Central memory CD8-positive, alpha-beta T cell (primary cell): ENCODE results near the gene TASOR2.

Source experiments
- ATAC-seq: fragments of 150-1000 bp; cut with Tn5 transposase; replicated peaks from 2 replicates; pipeline ENCODE4 v1.10.0; 2022; ENCODE audit warnings: mild to moderate bottlenecking, moderate FRiP score, moderate number of reproducible peaks; ENCODE audit not compliant: poor library complexity, severe bottlenecking; ENCODE audit errors: extremely low read depth
- DNase-seq, 2 donors: peaks; one replicate each; pipeline ENCODE4 v3.0.0; 2021; ENCODE audit warnings: low spot score in 2 of 2
- H3K27ac Mint-ChIP-seq: one replicate; pipeline ENCODE4 v1.8.0; 2022; ENCODE audit warnings: low read depth, mild to moderate bottlenecking, moderate library complexity, mixed read lengths
- H3K27me3 Mint-ChIP-seq: one replicate; pipeline ENCODE4 v1.8.0; 2022; ENCODE audit warnings: mixed read lengths
- H3K36me3 Mint-ChIP-seq: one replicate; pipeline ENCODE4 v1.8.0; 2022; ENCODE audit warnings: mild to moderate bottlenecking, moderate library complexity, mixed read lengths; ENCODE audit not compliant: insufficient read depth
- H3K4me1 Mint-ChIP-seq: one replicate; pipeline ENCODE4 v1.8.0; 2022; ENCODE audit warnings: mixed read lengths
- H3K4me3 Mint-ChIP-seq: one replicate; pipeline ENCODE4 v1.8.0; 2022; ENCODE audit warnings: mild to moderate bottlenecking, moderate library complexity, mixed read lengths
- H3K9me3 Mint-ChIP-seq: one replicate; pipeline ENCODE4 v1.8.0; 2022; ENCODE audit warnings: mixed read lengths

Gene TASOR2

DNA sequence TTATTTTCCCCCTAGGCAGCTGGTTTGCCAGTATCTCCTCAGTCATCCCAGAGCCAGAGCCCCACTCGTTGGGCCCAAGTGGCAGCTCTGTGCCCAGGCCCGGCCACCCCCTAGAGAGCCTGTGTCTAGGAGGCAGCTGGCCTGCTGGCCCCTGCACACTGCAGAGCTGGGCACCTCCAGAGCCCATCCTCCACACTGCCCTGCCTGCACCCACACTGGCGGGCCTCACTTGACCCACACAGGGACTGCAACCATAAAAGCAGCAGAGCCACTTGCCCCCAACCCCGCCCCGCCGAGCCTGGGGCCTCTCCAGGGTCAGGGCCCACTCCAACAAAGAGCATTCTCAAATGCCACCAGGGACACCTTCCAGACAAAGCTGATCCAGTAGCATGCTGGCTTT lies 23.6 kb upstream of the TASOR2 start:
- H3K9me3 Mint-ChIP-seq, result no peaks in the 10 kb centered on the region
- H3K36me3 Mint-ChIP-seq, result no peaks in the 10 kb centered on the region
- no peak overlapping the region for H3K27ac Mint-ChIP-seq
- no peaks in the 10 kb centered on the region for H3K27me3 Mint-ChIP-seq
- H3K4me1 Mint-ChIP-seq, result peaks cover 8% of the 10 kb centered on the region
- DNase-seq (no peak), ATAC-seq (no peak)
- no peak overlapping the region for H3K4me3 Mint-ChIP-seq

- no peak overlapping the region for H3K4me3 Mint-ChIP-seq
- peaks cover 14% of the 10 kb centered on the region for H3K4me1 Mint-ChIP-seq
- no peaks in the 10 kb centered on the region for H3K36me3 Mint-ChIP-seq
- H3K9me3 Mint-ChIP-seq, result no peaks in the 10 kb centered on the region
- no peak for ATAC-seq
- DNase-seq, result no peak
- H3K27ac Mint-ChIP-seq, result no peak overlapping the region
- no peaks in the 10 kb centered on the region for H3K27me3 Mint-ChIP-seq
Observed at GRCh38 chr10:5662708-5663579, 21.7 kb upstream of the TASOR2 start.

DNA sequence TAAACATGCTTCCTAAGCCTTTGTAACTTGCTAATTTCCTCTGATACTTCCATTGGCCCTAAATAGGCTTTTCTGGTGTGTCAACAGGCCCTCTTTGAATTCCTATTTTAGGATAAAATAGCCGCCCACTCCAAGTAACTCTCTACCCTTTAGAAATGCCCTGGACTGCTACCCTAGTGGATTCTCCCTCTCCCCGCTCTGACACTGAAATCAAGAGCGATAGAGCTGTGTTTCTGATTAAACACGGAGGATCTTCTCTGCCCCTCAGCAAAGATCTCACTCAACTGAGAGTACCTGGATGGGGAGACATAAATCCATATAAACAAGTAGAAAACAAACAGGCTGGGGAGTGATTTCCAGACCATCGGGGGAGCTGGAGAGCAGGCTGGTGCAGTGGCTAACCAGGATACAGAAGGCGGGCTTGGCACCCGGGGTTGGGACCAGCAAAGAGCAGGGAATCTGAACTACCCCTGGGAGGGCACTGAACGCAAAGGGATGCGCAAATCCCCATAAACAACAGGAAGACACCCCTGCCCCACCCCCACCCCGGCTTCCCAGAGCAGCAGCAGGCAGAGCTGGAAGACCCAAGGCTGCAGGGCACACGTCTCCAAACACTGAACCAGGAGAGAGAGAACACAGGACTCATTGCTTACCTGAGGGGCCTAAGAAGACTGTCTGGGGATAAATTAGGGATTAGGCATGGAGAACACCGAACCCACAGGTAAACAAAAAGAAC lies 20.8 kb upstream of the TASOR2 start:
- no peaks in the 10 kb centered on the region for H3K9me3 Mint-ChIP-seq
- DNase-seq (no peak), ATAC-seq (no peak)
- no peaks in the 10 kb centered on the region for H3K27me3 Mint-ChIP-seq
- H3K27ac Mint-ChIP-seq, result no peak overlapping the region
- no peak overlapping the region for H3K4me3 Mint-ChIP-seq
- H3K36me3 Mint-ChIP-seq, result no peaks in the 10 kb centered on the region
- peaks cover 14% of the 10 kb centered on the region for H3K4me1 Mint-ChIP-seq

- Mint-ChIP-seq H3K4me1 (peaks cover 6% of the 10 kb centered on the region), H3K9me3 (no peaks in the 10 kb centered on the region), H3K36me3 (no peaks in the 10 kb centered on the region), H3K27ac (no peak overlapping the region), H3K27me3 (no peaks in the 10 kb centered on the region), H3K4me3 (peak overlapping the region; percentile 88)
- no peak for DNase-seq
- no peak for ATAC-seq
Observed at GRCh38 chr10:5665373-5666007, 19.1 kb upstream of the TASOR2 start.

- no peaks in the 10 kb centered on the region for H3K36me3 Mint-ChIP-seq
- DNase-seq, result no peak
- H3K4me1 Mint-ChIP-seq, result peaks cover 6% of the 10 kb centered on the region
- peak; percentile 70 for ATAC-seq
- H3K27me3 Mint-ChIP-seq, result no peaks in the 10 kb centered on the region
- peak within 1 kb of the TSS; percentile 88 for H3K4me3 Mint-ChIP-seq
- no peaks in the 10 kb centered on the region for H3K9me3 Mint-ChIP-seq
- no peak within 1 kb of the TSS for H3K27ac Mint-ChIP-seq
Observed at GRCh38 chr10:5666008-5666840, 18.4 kb upstream of the TASOR2 start, which contains the start of gene ASB13. Gene ASB13, minus strand, starts transcription at chr10:5666595. Its CDS starts 44 bp downstream, at chr10:5666551.

DNA sequence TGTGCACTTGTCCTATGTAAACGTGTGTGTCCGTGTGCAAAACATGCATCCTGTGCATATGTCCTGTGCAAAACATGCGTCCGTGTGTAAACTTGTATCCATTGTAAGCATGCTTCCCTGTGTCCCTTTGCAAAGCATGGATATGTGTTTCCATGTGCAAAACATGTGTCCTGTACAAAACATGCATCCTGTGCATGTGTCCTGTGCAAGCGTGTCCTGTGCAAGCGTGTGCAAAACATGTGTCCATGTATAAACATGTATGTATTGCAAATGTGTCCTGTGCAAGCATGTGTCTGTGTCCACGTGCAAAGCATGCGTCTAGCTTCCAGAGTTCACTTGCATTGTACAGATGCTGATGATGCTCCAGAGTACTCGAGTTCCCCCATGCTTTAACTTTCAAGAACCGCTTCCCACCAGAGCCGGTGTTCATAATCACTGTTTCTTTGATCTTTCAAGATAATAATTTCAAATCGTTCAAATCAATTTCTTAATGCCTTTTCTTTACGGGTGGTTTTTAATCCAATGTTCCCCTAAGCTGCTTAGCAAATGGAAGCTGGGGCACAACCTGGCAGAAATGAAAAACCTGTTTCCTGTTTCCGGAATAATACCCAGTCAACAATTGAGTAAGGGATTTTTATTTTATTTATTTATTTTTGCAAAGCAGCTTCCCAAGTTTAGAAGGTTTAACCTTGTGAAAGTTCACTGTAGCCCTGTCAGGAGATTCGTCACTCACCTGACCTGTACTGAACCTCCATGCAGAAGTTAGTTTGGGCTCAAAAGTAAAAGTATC lies 17.6 kb upstream of the TASOR2 start:
- ATAC-seq, result no peak

DNA sequence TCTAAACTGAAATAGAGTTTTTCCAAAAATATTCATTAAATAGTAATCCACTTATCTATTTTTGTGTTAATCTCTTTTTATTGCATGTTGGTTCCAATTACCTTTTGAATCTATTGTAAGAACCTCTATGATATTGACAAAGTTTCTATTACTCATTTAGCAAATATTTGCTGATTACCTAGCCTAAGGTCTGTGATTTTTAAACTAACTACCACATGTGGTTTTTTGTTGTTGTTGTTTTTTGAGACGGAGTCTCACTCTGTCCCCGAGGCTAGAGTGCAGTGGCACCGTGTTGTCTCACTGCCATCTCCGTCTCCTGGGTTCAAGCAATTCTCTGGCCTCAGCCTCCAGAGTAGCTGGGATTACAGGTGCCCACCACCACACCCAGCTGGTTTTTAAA lies 16.2 kb upstream of the TASOR2 start:
- Mint-ChIP-seq H3K4me1 (peaks cover 6% of the 10 kb centered on the region), H3K4me3 (no peak overlapping the region), H3K27ac (no peak overlapping the region), H3K36me3 (no peaks in the 10 kb centered on the region), H3K27me3 (peaks cover 13% of the 10 kb centered on the region), H3K9me3 (no peaks in the 10 kb centered on the region)
- ATAC-seq, result no peak
- DNase-seq, result no peak

More for the DNA sequence above, 17.6 kb upstream of the TASOR2 start:
- Mint-ChIP-seq H3K4me3 (peak overlapping the region; percentile 88), H3K27ac (no peak overlapping the region), H3K4me1 (peaks cover 6% of the 10 kb centered on the region), H3K27me3 (no peaks in the 10 kb centered on the region), H3K9me3 (no peaks in the 10 kb centered on the region), H3K36me3 (no peaks in the 10 kb centered on the region)
- no peak for DNase-seq

DNA sequence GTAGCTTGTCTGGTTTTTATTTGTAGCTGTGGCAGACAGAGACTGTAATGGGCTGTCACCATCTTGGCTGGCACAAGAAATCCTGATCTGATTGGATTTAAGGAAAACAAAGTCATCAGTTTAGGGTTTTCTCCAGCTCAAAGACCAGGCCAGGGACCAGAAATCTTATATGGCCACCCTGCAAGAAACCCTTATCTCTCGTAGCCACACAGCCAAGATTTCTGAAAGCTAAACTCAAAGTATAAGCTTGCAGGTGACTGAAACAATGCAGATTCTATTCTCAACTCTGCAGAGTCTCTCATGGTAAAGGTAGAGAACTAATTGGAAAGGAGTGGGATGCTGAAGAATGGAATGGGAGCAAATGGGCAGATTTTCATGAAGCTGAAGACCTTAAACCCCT lies 15.0 kb upstream of the TASOR2 start:
- DNase-seq (no peak), ATAC-seq (no peak)
- Mint-ChIP-seq H3K27me3 (peaks cover 25% of the 10 kb centered on the region), H3K9me3 (no peaks in the 10 kb centered on the region), H3K27ac (no peak overlapping the region), H3K36me3 (no peaks in the 10 kb centered on the region), H3K4me1 (peaks cover 6% of the 10 kb centered on the region), H3K4me3 (no peak overlapping the region)

DNA sequence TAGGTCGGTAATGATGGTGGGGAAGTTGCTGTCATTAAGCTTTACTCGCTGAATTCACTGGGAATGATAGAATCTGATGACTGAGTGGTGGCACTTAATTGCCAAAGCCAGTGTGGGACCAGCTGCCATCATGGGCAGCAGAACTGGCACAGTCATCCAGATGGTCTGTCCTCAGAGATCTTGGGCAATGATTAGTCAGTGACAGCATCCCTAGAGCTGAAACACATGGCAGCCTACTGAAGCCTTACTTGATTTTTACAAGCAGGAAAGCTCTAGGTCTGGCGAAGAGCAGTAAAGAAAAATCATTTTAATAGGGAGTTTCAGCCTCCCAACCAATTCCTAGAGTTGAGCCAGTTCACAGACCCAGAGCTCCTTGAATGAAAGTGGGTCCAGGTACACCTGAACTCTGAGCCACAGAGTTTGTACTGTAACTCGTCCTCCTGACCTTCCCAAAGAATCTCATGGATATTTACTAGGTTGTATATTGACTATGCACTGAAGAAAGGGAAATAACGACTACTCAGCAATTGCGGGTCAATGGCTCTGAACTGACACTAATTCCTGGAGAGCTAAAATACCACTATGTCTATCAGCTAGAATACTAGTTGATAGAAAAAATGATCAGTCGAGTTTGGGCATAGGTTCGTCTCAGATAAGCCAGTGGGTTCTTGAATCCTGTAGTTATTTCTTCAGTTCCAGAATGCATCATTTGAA lies 13.8 kb upstream of the TASOR2 start:
- ATAC-seq (no peak), DNase-seq (no peak)
- no peak overlapping the region for H3K27ac Mint-ChIP-seq
- peaks cover 6% of the 10 kb centered on the region for H3K4me1 Mint-ChIP-seq
- H3K27me3 Mint-ChIP-seq, result peaks cover 27% of the 10 kb centered on the region
- no peaks in the 10 kb centered on the region for H3K36me3 Mint-ChIP-seq
- H3K4me3 Mint-ChIP-seq, result no peak overlapping the region
- no peaks in the 10 kb centered on the region for H3K9me3 Mint-ChIP-seq

- Mint-ChIP-seq H3K4me1 (peaks cover 6% of the 10 kb centered on the region), H3K4me3 (no peak overlapping the region), H3K9me3 (no peaks in the 10 kb centered on the region), H3K27me3 (peaks cover 55% of the 10 kb centered on the region), H3K27ac (no peak overlapping the region), H3K36me3 (peaks cover 3% of the 10 kb centered on the region)
- no peak for DNase-seq
- no peak for ATAC-seq
Observed at GRCh38 chr10:5678397-5679036, 6.1 kb upstream of the TASOR2 start.

GRCh38 chr10:5679037-5679435 lies 5.6 kb upstream of the TASOR2 start:
- Mint-ChIP-seq H3K9me3 (no peaks in the 10 kb centered on the region), H3K36me3 (peaks cover 3% of the 10 kb centered on the region), H3K4me1 (peaks cover 7% of the 10 kb centered on the region), H3K4me3 (no peak overlapping the region), H3K27me3 (peaks cover 50% of the 10 kb centered on the region), H3K27ac (no peak overlapping the region)
- no peak for ATAC-seq
- no peak for DNase-seq
